GM21723 (cell line): Measurements from ENCODE around the gene HOXC4.
"Not testable (repeated sequence)": the region's sequence is repeated elsewhere in the genome, so short reads cannot be mapped to it uniquely, and the experiment has no call there.

Experiments used
- ATAC-seq: cut with Tn5 transposase; IDR thresholded peaks from one replicate; pipeline ENCODE4 v1.9.1; 2021; ENCODE audit warnings: mild to moderate bottlenecking, moderate library complexity; ENCODE audit not compliant: unreplicated experiment

Gene HOXC4

DNA sequence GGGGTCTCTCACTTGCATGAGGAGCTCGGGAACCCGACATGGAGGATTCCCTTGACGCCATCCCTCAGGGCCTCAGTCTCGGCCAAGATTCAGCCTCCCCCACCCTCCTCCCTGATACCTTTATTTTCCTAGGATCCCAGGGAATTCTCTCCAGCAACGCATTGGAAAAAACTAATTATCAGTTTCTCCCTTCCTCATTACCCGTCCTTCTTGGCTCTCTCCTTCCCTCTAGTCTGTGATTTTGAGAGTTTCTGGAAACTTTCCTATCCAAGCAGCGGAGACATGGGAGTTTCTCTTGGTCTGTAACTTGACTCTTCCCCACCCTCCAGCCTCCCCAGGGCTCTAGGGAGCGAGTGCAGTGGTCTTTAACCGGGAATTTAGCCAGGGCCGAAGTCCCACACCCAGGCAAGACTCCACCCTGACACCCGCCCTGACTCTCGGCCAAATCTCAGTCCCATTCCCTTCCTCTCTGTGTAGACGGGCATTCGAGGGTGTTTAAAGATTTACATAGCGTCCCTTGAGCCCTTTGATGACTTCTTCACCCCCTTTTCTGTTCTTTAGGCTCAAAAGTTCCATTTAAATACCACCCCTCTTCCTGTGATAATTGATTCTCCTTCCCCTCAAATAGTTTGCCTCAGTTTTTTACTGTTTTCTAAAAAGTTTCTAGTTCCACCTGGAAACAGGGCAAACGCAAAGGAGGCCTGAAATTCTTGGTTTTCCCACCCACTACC is 14.1 kb upstream of the HOXC4 start:
- no peak for ATAC-seq

- no peak for ATAC-seq
Measured at GRCh38 chr12:54040148-54040494, 13.5 kb upstream of the HOXC4 start.

DNA sequence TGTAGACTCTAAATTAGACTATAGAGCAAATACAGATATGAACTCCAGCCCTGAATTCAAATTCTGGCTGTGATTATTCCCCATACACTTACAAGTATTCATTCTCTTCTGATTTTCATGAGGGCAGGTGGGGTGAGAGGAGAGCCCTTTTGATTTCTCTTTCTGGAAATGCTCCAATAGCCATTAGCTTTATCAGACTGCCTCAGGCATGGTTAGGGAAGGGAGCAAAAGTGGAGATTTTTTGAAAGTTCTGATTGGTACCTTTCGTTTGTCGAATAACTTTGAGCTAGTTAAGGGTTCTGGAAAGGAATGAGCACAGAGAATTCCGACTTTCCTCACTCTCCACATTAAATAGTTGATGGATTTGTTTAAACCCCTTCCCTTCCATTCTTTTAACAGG is 13.0 kb upstream of the HOXC4 start:
- no peak for ATAC-seq

GRCh38 chr12:54041097-54041690 is 12.4 kb upstream of the HOXC4 start:
- ATAC-seq: no peak

GRCh38 chr12:54042033-54042432 is 11.6 kb upstream of the HOXC4 start:
- not testable (repeated sequence) for ATAC-seq

GRCh38 chr12:54042970-54043853 is 10.4 kb upstream of the HOXC4 start:
- no peak for ATAC-seq

DNA sequence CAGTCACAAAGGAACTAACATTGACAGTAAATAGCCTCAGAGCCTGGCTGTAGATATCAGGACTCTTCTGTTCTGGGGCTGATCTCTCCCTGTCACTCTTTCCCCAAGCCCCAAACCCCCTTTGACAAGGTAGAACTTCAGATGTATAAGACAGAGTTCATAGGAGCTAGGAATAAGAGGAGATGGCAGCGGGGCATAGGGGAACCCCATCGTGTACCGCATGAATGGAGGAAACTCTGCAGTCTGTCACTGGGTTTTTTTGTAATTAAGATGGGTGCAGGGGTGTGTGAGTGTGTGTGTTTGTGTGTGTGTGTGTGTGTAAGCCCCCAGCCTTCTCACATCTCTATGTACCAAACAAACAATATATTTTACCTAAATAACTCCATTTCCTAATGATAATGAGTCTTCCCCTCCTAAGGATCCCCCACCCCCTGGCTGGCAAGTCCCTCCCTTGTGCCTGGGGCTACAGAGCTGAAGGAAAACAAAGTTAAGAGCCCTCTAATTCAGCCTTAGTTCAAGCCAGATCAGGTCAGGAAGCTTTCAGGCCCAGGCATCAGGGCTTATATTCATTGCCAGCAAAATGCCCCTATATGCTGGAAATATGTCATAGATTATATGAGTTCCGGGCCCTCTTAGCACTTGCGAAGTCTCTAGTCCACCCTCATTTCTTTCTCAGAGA is 9.1 kb upstream of the HOXC4 start:
- no peak for ATAC-seq

DNA sequence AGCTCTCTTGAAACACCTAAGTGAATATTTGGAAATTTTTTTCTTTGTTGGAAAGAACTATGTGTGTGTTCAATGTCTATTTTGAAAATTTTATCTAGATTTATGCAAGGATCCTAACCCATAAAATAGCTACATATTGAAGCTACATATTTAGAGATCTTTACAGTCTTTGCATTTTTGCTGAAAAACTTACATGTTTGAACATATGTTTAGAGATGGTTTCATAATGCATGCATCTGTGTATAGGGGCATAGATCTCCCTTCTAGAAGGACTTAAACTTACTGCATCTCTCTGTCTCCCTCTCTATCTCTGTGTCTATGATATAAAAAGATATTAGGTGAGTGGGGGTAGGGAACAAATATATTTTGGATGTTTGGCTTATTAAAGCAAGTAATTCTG is 8.2 kb upstream of the HOXC4 start:
- ATAC-seq: no peak

DNA sequence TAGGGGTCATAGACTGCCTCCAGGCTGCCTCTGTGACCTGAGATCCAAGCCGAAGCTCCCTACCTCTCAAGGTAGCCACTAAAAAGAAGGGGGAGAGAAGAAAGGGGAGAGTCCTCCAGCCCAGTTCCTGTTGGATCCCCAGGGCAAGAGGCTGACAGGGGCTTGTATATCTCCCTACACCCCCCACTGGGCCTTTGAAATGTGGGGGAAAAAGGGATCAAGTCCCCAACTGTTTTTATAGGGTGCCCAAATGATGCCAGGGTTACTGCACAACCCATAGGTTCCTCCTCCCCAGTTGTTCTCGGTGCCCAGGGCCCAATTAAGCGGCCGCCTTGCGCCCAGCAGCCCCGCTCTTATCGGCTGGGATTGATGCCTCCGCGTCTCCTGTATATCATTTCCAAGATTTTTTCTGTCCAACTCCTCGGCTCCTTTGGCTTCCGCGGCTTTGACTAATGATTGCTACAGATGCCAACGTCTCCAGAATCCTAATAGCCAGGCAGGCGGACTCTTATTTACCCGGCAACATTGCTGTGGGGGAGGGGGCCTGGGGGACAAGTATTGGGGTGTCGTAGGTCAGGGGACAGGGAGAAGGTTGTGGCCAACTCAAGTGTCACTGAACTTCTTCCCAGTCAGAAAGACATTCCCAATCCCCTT is 7.6 kb upstream of the HOXC4 start:
- ATAC-seq: no peak

- ATAC-seq: no peak
Measured at GRCh38 chr12:54046809-54047159, 6.9 kb upstream of the HOXC4 start.

DNA sequence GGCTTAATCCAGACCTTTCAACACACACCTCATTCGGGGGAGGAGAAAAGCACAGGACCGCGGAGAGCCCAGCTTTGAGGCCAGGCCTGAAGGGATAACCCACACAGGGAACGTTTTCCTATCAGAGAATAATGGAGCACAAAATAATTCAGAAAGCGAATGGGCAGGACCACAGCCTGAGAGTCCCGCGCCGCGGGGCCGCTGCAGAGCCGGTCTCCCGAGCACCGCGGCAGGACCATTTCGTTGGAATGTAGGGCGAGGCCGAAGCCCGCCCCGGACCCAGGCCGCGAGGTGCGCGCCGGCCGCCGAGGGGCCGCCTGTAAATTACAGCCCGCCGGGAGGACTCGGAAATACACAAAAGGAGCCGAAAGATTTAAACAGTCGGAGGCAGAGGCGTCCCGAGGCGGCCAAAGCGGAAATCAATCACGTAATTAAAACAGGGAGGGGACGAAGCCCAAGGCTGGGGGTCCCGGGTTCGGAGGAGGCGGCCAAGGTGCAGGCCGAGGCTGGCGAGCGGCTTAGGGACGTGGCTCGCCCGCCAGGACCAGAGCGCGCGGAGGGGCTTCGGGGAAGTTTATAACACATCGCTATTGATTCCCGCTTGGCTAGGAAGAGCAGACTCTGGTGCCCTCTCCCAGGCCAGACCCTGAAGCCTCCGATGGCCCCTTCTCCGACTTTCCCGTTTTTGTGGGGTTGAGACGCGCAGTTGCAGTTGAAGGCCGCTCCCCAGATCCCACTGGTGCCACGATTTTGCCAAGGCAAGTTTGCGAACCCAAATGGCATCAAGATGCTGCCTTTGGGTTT is 6.3 kb upstream of the HOXC4 start:
- no peak for ATAC-seq

DNA sequence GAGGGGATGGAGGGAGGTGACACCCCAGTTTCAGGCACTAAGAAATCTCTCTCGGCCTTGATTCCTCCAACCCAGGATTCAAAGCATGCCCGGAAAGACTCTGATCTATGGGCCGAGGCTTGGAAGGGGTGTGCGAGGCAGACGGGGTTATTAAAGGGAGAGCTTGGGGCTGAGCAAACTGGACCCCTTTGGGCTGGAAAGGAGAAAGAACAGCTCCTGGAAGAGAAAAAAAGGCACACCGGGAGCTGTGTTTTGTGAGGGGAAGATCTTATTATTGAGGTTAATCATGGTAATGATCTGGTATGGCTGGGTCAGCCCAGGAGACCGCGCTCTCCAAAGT is 5.7 kb upstream of the HOXC4 start:
- no peak for ATAC-seq

GRCh38 chr12:54048406-54049093 is 5.1 kb upstream of the HOXC4 start:
- no peak for ATAC-seq

GRCh38 chr12:54049108-54049507 is 4.5 kb upstream of the HOXC4 start:
- ATAC-seq: no peak

- ATAC-seq: no peak
Measured at GRCh38 chr12:54050482-54050810, 3.2 kb upstream of the HOXC4 start.

DNA sequence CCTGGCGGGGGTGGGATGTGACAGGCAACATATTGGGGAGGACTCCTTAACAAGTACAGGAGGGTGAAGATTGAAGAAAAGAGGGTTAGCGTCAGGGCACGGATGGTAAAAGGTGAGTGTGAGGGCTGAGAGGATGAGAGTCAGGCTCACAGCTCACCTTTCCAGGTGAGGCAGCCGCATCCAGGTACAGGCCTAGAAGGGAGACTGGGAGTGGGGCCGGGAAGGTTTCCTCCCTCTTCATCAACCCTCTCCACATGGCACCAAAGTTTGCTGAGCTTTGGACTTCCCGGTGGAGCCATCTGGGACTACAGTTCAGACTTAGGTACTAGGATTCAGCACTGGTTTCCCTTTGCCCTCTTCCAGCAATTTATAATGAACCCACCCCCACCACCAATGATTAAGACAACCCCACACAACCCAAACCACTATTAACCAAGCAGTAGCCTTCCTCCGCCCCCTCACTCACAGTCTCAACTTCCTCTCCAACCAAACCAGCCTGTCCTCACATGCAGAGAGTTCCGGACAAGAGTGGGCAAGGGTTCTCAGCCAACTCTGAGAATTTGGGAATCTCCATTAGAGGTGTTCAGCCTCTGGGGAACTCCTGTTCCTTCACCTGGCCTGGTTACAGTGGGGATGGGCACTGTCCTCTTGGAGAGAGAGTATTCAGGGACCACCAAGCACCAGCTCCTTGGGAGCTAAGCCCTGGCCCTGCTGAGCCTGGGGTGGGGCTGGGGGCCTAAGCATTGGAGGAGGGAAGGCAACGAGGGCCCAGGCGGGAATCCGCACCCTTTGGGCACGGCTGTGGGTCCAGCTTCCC is 2.4 kb upstream of the HOXC4 start:
- ATAC-seq: no peak

DNA sequence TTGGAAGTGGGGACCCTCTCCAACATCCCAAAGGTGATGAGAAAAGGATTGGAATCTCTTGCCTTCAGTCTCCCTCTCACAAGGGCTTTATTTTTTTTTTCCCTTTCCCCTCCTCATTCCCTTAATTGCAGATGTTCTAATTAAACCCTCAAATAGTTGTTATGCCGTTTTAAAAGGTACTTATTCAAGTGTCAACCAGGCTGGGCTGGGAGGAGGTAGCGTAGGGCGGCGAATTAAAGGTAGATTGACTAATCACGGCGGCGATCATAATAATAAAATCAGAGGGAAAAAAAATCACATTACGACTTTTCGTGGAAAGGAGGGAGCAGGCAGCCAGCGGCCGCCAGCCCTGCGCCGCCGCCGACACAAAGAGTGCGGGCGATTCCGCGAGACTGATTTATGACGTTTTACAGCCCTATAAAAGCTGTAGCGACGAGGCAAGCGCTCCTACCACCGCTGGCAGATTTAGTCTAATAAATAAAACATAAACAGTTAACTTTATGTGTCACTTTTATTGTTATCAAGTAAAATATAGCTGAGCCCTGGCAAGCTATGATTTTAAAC is 1.7 kb upstream of the HOXC4 start:
- no peak for ATAC-seq

GRCh38 chr12:54052438-54053002 is 1.1 kb upstream of the HOXC4 start:
- ATAC-seq: peak; percentile 9
